ENCODE results near the gene EIPR1.

DNA sequence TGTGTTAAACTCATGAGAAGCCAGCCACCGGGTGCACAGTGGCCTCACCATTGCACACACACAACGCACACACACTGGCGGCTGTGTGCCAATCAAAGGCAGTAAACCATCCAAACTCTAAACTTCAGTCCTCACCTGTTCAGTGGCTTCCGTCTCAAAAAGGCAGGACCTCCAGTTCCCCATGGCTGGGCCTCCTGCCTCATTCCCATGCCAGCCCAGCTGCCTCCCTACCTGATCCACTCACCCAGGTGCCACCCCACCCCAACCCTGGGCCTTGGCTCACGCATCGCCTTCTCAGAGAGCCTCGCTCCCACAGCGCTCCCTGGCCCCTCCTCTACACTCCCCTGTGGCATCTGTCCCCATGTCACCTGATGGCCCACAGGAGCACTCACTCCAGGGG lies 190.9 kb downstream of the EIPR1 start:
- no peak for TF ChIP-seq ARNTL (CRISPR knock-in tag; IDR thresholded peaks at IDR 0.05; ENCODE audit: borderline replicate concordance, low read depth)
- TF ChIP-seq ZNF8 (CRISPR knock-in tag; IDR thresholded peaks at IDR 0.05): no peak
- TF ChIP-seq, protein P1, sequence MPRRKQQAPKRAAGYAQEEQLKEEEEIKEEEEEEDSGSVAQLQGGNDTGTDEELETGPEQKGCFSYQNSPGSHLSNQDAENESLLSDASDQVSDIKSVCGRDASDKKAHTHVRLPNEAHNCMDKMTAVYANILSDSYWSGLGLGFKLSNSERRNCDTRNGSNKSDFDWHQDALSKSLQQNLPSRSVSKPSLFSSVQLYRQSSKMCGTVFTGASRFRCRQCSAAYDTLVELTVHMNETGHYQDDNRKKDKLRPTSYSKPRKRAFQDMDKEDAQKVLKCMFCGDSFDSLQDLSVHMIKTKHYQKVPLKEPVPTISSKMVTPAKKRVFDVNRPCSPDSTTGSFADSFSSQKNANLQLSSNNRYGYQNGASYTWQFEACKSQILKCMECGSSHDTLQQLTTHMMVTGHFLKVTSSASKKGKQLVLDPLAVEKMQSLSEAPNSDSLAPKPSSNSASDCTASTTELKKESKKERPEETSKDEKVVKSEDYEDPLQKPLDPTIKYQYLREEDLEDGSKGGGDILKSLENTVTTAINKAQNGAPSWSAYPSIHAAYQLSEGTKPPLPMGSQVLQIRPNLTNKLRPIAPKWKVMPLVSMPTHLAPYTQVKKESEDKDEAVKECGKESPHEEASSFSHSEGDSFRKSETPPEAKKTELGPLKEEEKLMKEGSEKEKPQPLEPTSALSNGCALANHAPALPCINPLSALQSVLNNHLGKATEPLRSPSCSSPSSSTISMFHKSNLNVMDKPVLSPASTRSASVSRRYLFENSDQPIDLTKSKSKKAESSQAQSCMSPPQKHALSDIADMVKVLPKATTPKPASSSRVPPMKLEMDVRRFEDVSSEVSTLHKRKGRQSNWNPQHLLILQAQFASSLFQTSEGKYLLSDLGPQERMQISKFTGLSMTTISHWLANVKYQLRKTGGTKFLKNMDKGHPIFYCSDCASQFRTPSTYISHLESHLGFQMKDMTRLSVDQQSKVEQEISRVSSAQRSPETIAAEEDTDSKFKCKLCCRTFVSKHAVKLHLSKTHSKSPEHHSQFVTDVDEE (CRISPR knock-in tag; IDR thresholded peaks at IDR 0.05): no peak
- TF ChIP-seq ZFP30 (CRISPR knock-in tag; IDR thresholded peaks at IDR 0.05): no peak
- no peak for TF ChIP-seq CREB5 (CRISPR knock-in tag; IDR thresholded peaks at IDR 0.05; ENCODE audit: low read depth)
- TF ChIP-seq PATZ1 (CRISPR knock-in tag; IDR thresholded peaks at IDR 0.05; ENCODE audit: borderline replicate concordance): no peak
- TF ChIP-seq ZFP3 (CRISPR knock-in tag; IDR thresholded peaks at IDR 0.05): no peak
- no peak for TF ChIP-seq ESRRG (CRISPR knock-in tag; IDR thresholded peaks at IDR 0.05)
- TF ChIP-seq ZNF565 (CRISPR knock-in tag; conservative IDR thresholded peaks at IDR 0.05; ENCODE audit: low read depth): no peak
- no peak for TF ChIP-seq PPARA (CRISPR knock-in tag; IDR thresholded peaks at IDR 0.05; ENCODE audit: borderline replicate concordance)
- TF ChIP-seq BACH2 (CRISPR knock-in tag; IDR thresholded peaks at IDR 0.05; ENCODE audit: borderline replicate concordance): no peak
